HG03342 (cell line): ENCODE data around the gene ZFR2.
"Not testable (repeated sequence)": the region's sequence is repeated elsewhere in the genome, so short reads cannot be mapped to it uniquely, and the experiment has no call there.

Source experiments
- ATAC-seq: cut with Tn5 transposase; IDR thresholded peaks from one replicate; pipeline ENCODE4 v1.9.1; 2021; ENCODE audit warnings: mild to moderate bottlenecking, moderate library complexity; ENCODE audit not compliant: unreplicated experiment

Gene ZFR2

GRCh38 chr19:3879656-3880055, 10.8 kb upstream of the ZFR2 start:
- no peak for ATAC-seq

GRCh38 chr19:3874695-3875094, 5.9 kb upstream of the ZFR2 start:
- ATAC-seq, result not testable (repeated sequence)

- no peak for ATAC-seq
Measured at GRCh38 chr19:3873151-3873550, 4.3 kb upstream of the ZFR2 start.

- ATAC-seq, result no peak
Measured at GRCh38 chr19:3867971-3868769, 668 bp downstream of the ZFR2 start.

GRCh38 chr19:3866910-3867638, 1.8 kb downstream of the ZFR2 start:
- no peak for ATAC-seq

GRCh38 chr19:3863648-3864047, 5.2 kb downstream of the ZFR2 start:
- ATAC-seq, result no peak

- no peak for ATAC-seq
Measured at GRCh38 chr19:3862826-3863500, 5.9 kb downstream of the ZFR2 start.

- no peak for ATAC-seq
Measured at GRCh38 chr19:3860499-3860898, 8.3 kb downstream of the ZFR2 start.

- no peak for ATAC-seq
Measured at GRCh38 chr19:3857449-3858003, 11.3 kb downstream of the ZFR2 start.

- ATAC-seq, result no peak
Measured at GRCh38 chr19:3855320-3855719, 13.5 kb downstream of the ZFR2 start.

GRCh38 chr19:3852614-3853254, 16.1 kb downstream of the ZFR2 start:
- no peak for ATAC-seq

GRCh38 chr19:3852177-3852511, 16.7 kb downstream of the ZFR2 start:
- ATAC-seq, result no peak

GRCh38 chr19:3851254-3852176, 17.3 kb downstream of the ZFR2 start:
- ATAC-seq, result no peak

- no peak for ATAC-seq
Measured at GRCh38 chr19:3850320-3850972, 18.4 kb downstream of the ZFR2 start.

GRCh38 chr19:3849787-3850186, 19.1 kb downstream of the ZFR2 start:
- ATAC-seq, result no peak

- ATAC-seq, result no peak
Measured at GRCh38 chr19:3849092-3849491, 19.7 kb downstream of the ZFR2 start.

- no peak for ATAC-seq
Measured at GRCh38 chr19:3844596-3844995, 24.2 kb downstream of the ZFR2 start.

- ATAC-seq, result no peak
Measured at GRCh38 chr19:3842948-3843347, 25.9 kb downstream of the ZFR2 start.

- ATAC-seq, result no peak
Measured at GRCh38 chr19:3840804-3841203, 28.0 kb downstream of the ZFR2 start.

- no peak for ATAC-seq
Measured at GRCh38 chr19:3839941-3840340, 28.9 kb downstream of the ZFR2 start.
